ENCODE data around the gene TXLNG. TPM values are rescaled to one million over a fixed set of nuclear protein-coding genes. Genes with fewer than 3 reads are reported as not detected.

The TXLNG gene
- 14.1 to 17.3 TPM (median 14.5 TPM) in 5 replicates for total RNA-seq (2022; extraction: Qiagen RNA extraction)

DNA sequence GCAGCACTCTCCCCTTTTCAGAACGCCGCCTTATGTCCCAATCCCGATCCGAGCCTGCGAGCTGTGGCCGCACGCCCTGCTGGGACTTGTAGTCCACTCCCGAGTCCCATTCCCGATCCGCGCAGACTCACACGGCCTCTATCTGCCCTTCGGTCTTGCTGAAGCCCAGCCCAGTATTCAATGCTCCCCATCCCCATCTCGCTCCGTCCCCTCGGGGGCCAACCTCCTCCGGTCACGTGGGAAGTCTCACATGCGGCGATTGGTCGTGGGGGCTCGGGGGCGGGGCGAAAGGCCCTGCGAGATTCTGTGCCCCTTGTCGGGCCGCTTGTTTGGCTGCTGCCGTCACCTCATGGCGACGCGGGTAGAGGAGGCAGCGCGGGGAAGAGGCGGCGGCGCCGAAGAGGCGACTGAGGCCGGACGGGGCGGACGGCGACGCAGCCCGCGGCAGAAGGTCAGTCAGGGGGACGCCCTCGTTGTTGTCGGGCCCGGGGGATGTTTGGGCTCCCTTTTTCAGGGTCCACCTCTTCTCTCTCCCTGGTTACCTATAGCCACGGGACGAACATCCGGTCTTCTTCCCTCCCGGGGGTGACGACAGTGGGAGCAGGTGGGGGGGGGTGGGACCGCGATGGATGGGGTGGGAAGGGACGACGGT, at the start of gene TXLNG:
Gene TXLNG, plus strand, starts transcription at position 328 of the 652 bp plus-strand sequence. Its CDS starts 22 bp downstream, at position 350.

GRCh38 chrX:16870095-16870861, 84.0 kb downstream of the TXLNG start, which contains the start of gene RBBP7:
Gene RBBP7, minus strand, starts transcription at chrX:16870362. Its CDS starts 309 bp downstream, at chrX:16870053.

Other genes starting within 250 kb of the TXLNG start
- not detected in 5 replicates for gene S100G, start 136.3 kb upstream of the TXLNG start, total RNA-seq (2022; extraction: Qiagen RNA extraction)
- 9.5 to 11.7 TPM (median 10.2 TPM) in 5 replicates for gene CTPS2, start 73.8 kb upstream of the TXLNG start, total RNA-seq (2022; extraction: Qiagen RNA extraction)
- 20.7 to 24.7 TPM (median 21.8 TPM) in 5 replicates for gene SYAP1, start 66.9 kb upstream of the TXLNG start, total RNA-seq (2022; extraction: Qiagen RNA extraction)
- gene RBBP7, start 83.9 kb downstream of the TXLNG start, total RNA-seq (2022; extraction: Qiagen RNA extraction): 158 to 191 TPM (median 161 TPM) in 5 replicates
- gene REPS2, start 160.2 kb downstream of the TXLNG start, total RNA-seq (2022; extraction: Qiagen RNA extraction): 0.68 to 1.0 TPM (median 0.78 TPM) in 5 replicates